Keratinocyte (primary cell): ENCODE results near the gene CCNB1IP1. TPM values are rescaled to one million over a fixed set of nuclear protein-coding genes. Genes with fewer than 3 reads are reported as not detected.
"Not testable (repeated sequence)": the region's sequence is repeated elsewhere in the genome, so short reads cannot be mapped to it uniquely, and the experiment has no call there.

Experiments used
- DNase-seq: peaks from one replicate; pipeline ENCODE4 v3.0.0-alpha.2; 2011; ENCODE audit warnings: low read depth, missing footprints, low spot score
- FAIRE-seq: peaks from 2 replicates; lab custom pipeline; 2011; peaks lifted over from hg19 to GRCh38; lab: Jason Lieb, UNC
- H2AFZ ChIP-seq: 2 replicates; pipeline ENCODE4 v1.6.0; 2012; ENCODE audit warnings: low read length, control low read depth, inconsistent platforms; ENCODE audit not compliant: control insufficient read depth
- H3K27ac ChIP-seq: 2 replicates; pipeline ENCODE4 v1.5.1; 2011; ENCODE audit warnings: low read length; ENCODE audit not compliant: control insufficient read depth, insufficient read depth
- H3K27me3 ChIP-seq: 3 replicates; pipeline ENCODE4 v1.6.0; 2011; ENCODE audit warnings: low read length; ENCODE audit not compliant: control insufficient read depth, insufficient read depth; ENCODE audit errors: extremely low read depth
- H3K36me3 ChIP-seq, 2 experiments: 2 replicates in 1 of 2; 3 replicates in 1 of 2; pipeline ENCODE4 v1.5.1; 2011; ENCODE audit warnings: low read length in 2 of 2, mild to moderate bottlenecking in 1 of 2; ENCODE audit not compliant: control insufficient read depth in 2 of 2, insufficient read depth in 2 of 2; ENCODE audit errors: extremely low read depth in 1 of 2
- H3K4me1 ChIP-seq: 3 replicates; pipeline ENCODE4 v1.5.1; 2011; ENCODE audit warnings: low read length; ENCODE audit not compliant: control insufficient read depth, insufficient read depth; ENCODE audit errors: extremely low read depth
- H3K4me2 ChIP-seq: 3 replicates; pipeline ENCODE4 v1.6.0; 2011; ENCODE audit warnings: low read depth, low read length; ENCODE audit not compliant: control insufficient read depth, insufficient read depth; ENCODE audit errors: extremely low read depth
- H3K4me3 ChIP-seq, 3 experiments: fragments of 200-600 bp in 1 of 3; sonication (generic) in 1 of 3; 2 replicates in 2 of 3; 3 replicates in 1 of 3; pipeline ENCODE4 v1.5.1; 2011 to 2016; ENCODE audit warnings: low read length in 3 of 3, mild to moderate bottlenecking in 3 of 3, control low read depth in 2 of 3, inconsistent platforms in 1 of 3, low read depth in 1 of 3, mixed read lengths in 1 of 3, mixed run types in 1 of 3, moderate library complexity in 1 of 3; ENCODE audit not compliant: control insufficient read depth in 2 of 3, insufficient read depth in 2 of 3; ENCODE audit errors: extremely low read depth in 1 of 3
- H3K79me2 ChIP-seq: 2 replicates; pipeline ENCODE4 v1.6.0; 2012; ENCODE audit warnings: low read length; ENCODE audit not compliant: control insufficient read depth, insufficient read depth
- H3K9ac ChIP-seq: 3 replicates; pipeline ENCODE4 v1.6.0; 2011; ENCODE audit warnings: low read length; ENCODE audit not compliant: control insufficient read depth, insufficient read depth; ENCODE audit errors: extremely low read depth
- H3K9me1 ChIP-seq: 3 replicates; pipeline ENCODE4 v1.6.0; 2011; ENCODE audit warnings: low read length; ENCODE audit not compliant: control insufficient read depth, insufficient read depth; ENCODE audit errors: extremely low read depth
- H3K9me3 ChIP-seq: 2 replicates; pipeline ENCODE4 v1.5.1; 2012; ENCODE audit warnings: low read depth, low read length; ENCODE audit not compliant: control insufficient read depth
- H4K20me1 ChIP-seq: 3 replicates; pipeline ENCODE4 v1.6.0; 2011; ENCODE audit warnings: low read length; ENCODE audit not compliant: control insufficient read depth, insufficient read depth; ENCODE audit errors: extremely low read depth
- EZH2 ChIP-seq: IDR thresholded peaks from one replicate; pipeline ENCODE4 v1.6.1; 2012; ENCODE audit warnings: inconsistent platforms, mild to moderate bottlenecking, low read length, moderate library complexity
- dilution Hi-C: fragments of 300-500 bp; cut with MboI; formaldehyde crosslinking; loops from one replicate; pipeline ENCODE4 v1.7.0; 2020; ENCODE audit warnings: low sequenced_read_pairs; ENCODE audit not compliant: extremely low pct_ligation_motif_present
- polyA plus RNA-seq, 5 experiments: library from polyadenylated mRNA; depleted of rRNA in 3 of 5; stranded (reverse) in 3 of 5; stranded (forward) in 1 of 5; unstranded in 1 of 5; fragments of >200 nt; gene quantifications; 1 replicate in 1 of 5; 2 replicates in 3 of 5; 3 replicates in 1 of 5; pipeline versions ENCODE4 v1.2.1 to v1.2.3, GENCODE V29; 2011 to 2012; ENCODE audit warnings: missing spikeins in 2 of 5, low read depth in 1 of 5, low replicate concordance in 1 of 5
- small RNA-seq, 3 experiments: library from RNA; depleted of rRNA; stranded (forward); fragments of <200 nt; gene quantifications; one replicate each; pipeline ENCODE3, GENCODE V24; 2012; ENCODE audit warnings: low read depth in 3 of 3, low replicate concordance in 1 of 3; ENCODE audit not compliant: insufficient read length in 3 of 3
- TF ChIP-seq, protein P1 (sequence below), 3 experiments: IDR thresholded peaks in 1 of 3; conservative IDR thresholded peaks in 1 of 3; optimal IDR thresholded peaks in 1 of 3; 2 replicates in 2 of 3; 3 replicates in 1 of 3; pipeline versions ENCODE3 to v1.5.1; 2011; ENCODE audit warnings: low read length in 3 of 3, mild to moderate bottlenecking in 3 of 3, moderate library complexity in 2 of 3, control low read depth in 1 of 3, inconsistent platforms in 1 of 3; ENCODE audit not compliant: insufficient read depth in 2 of 3; ENCODE audit errors: extremely low read depth in 1 of 3

The CCNB1IP1 gene
- polyA plus RNA-seq, 1 donor (not counting 4 experiments of a cell fraction or from before 2014, with no cell fraction given), result 65.8 TPM

DNA sequence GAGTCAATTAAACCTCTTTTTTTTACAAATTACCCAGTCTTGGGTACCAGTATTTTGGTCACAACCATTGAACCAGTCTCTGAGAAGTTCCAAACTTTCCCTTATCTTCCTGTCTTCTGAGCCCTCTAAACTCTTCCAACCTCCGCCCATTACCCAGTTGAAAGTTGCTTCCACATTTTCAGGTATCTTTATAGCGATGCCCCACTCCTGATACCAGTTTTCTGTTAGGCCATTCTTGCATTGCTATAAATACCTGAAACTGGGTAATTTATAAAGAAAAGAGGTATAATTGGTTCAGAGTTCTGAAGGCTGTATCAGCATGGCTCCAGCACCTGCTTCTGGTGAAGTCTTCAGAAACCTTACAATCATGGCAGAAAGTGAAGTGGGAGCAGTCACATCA lies 59.0 kb downstream of the CCNB1IP1 start:
- no peaks in the 10 kb centered on the region for H3K4me1 ChIP-seq
- no peak overlapping the region for H3K27ac ChIP-seq
- peaks cover 2% of the 10 kb centered on the region for H3K9me3 ChIP-seq
- no peaks in the 10 kb centered on the region for H4K20me1 ChIP-seq
- H3K4me2 ChIP-seq, result no peak overlapping the region
- no peak overlapping the region for H3K9ac ChIP-seq
- H3K79me2 ChIP-seq, result no peaks in the 10 kb centered on the region
- no peaks in the 10 kb centered on the region for H3K36me3 ChIP-seq
- no peak overlapping the region for H2AFZ ChIP-seq
- no peaks in the 10 kb centered on the region for H3K27me3 ChIP-seq
- no peak for TF ChIP-seq EZH2
- TF ChIP-seq, protein P1, sequence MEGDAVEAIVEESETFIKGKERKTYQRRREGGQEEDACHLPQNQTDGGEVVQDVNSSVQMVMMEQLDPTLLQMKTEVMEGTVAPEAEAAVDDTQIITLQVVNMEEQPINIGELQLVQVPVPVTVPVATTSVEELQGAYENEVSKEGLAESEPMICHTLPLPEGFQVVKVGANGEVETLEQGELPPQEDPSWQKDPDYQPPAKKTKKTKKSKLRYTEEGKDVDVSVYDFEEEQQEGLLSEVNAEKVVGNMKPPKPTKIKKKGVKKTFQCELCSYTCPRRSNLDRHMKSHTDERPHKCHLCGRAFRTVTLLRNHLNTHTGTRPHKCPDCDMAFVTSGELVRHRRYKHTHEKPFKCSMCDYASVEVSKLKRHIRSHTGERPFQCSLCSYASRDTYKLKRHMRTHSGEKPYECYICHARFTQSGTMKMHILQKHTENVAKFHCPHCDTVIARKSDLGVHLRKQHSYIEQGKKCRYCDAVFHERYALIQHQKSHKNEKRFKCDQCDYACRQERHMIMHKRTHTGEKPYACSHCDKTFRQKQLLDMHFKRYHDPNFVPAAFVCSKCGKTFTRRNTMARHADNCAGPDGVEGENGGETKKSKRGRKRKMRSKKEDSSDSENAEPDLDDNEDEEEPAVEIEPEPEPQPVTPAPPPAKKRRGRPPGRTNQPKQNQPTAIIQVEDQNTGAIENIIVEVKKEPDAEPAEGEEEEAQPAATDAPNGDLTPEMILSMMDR (optimal IDR thresholded peaks at IDR 0.05 in 1 of 3, IDR thresholded peaks at IDR 0.05 in 1 of 3, conservative IDR thresholded peaks at IDR 0.05 in 1 of 3; ENCODE audit: extremely low read depth in 1 of 3, insufficient read depth in 2 of 3, low read length in 3 of 3), result no peak
- no peaks in the 10 kb centered on the region for H3K9me1 ChIP-seq
- dilution Hi-C loops, result no loop called here
- FAIRE-seq, result no peak
- H3K4me3 ChIP-seq, result no peak overlapping the region
- no peak for DNase-seq

DNA sequence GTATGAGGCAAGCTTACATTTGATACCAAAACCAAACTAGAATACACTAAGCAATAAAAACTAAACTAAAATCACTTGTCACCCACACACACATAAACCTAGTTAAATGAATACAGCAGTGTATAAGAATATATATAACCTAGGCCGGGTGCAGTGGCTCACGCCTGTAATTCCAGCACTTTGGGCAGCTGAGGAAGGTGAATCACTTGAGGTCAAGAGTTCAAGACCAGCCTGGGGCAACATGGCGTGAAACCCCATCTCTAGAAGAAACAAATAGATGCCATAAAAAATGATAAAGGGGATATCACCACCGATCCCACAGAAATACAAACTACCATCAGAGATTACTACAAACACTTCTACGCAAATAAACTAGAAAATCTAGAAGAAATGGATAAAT lies 68.7 kb downstream of the CCNB1IP1 start:
- H3K36me3 ChIP-seq, H3K9me3 ChIP-seq, H2AFZ ChIP-seq, H3K9me1 ChIP-seq, H3K27ac ChIP-seq, DNase-seq, FAIRE-seq, dilution Hi-C loops, H4K20me1 ChIP-seq, H3K4me3 ChIP-seq, H3K79me2 ChIP-seq, H3K27me3 ChIP-seq, H3K9ac ChIP-seq, H3K4me2 ChIP-seq: not testable (repeated sequence)
- H3K4me1 ChIP-seq, result peaks cover 26% of the 10 kb centered on the region

DNA sequence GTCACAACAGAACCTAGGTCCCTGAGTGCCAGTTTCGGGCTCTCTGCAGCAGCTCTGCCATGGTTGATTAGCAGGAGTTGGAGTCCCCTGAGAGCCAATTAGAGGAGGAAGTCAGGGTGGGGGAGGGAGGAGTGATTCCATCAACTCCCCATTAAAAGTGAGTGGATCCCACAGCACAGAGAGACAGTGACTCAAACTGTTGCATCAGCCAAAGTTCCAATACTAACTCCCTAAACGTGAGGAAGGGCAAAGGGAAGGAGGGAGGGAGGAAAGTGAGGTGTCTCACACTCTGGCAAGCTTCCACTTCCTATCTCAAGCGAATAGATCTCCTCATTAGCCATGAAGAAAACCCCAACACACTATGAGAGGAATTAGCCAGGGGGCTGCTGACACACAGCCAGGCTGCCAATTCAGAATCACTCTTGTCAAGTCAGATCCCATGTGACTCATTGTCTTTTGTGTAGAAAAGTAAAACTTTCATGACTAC lies 70.4 kb downstream of the CCNB1IP1 start:
- Histone ChIP-seq H3K9ac (peak overlapping the region; percentile 29), H3K4me3 (peak overlapping the region in 1 of 3 experiments; percentile 12), H3K79me2 (no peaks in the 10 kb centered on the region), H3K9me1 (no peaks in the 10 kb centered on the region), H3K27me3 (no peaks in the 10 kb centered on the region), H3K9me3 (no peaks in the 10 kb centered on the region), H3K4me2 (peak overlapping the region; percentile 39), H3K27ac (peak overlapping the region; percentile 76), H3K4me1 (peaks cover 26% of the 10 kb centered on the region), H2AFZ (peak overlapping the region; percentile 66), H3K36me3 (no peaks in the 10 kb centered on the region), H4K20me1 (no peaks in the 10 kb centered on the region)
- FAIRE-seq, result peak; percentile 95
- dilution Hi-C loops, result no loop called here
- DNase-seq, result peak; percentile 89
- TF ChIP-seq EZH2, result no peak

Small RNA genes within 50 kb of the gene (small RNA-seq; reads per million reads assigned to genes)
- gene SNORA79B (0 to 1.8 (median 0.40) reads per million in 3 experiments), gene SNORD126 (5.3 to 267 (median 162) reads per million in 3 experiments)

Other genes starting within 250 kb of the CCNB1IP1 start
- not detected in 3 replicates for gene OR4K17, start 222.5 kb downstream of the CCNB1IP1 start, polyA plus RNA-seq
- gene OR4N5, start 194.5 kb downstream of the CCNB1IP1 start, polyA plus RNA-seq, result not detected in 3 replicates
- gene OR11G2, start 142.4 kb downstream of the CCNB1IP1 start, polyA plus RNA-seq, result not detected in 3 replicates
- not detected in 3 replicates for gene OR11H6, start 109.6 kb downstream of the CCNB1IP1 start, polyA plus RNA-seq
- not detected in 3 replicates for gene OR11H7, start 104.3 kb downstream of the CCNB1IP1 start, polyA plus RNA-seq
- gene OR11H4, start 94.0 kb downstream of the CCNB1IP1 start, polyA plus RNA-seq, result not detected in 3 replicates
- 13.7 to 19.2 TPM (median 13.9 TPM) in 3 replicates for gene TTC5, start 27.3 kb downstream of the CCNB1IP1 start, polyA plus RNA-seq
- 13.8 to 24.7 TPM (median 24.1 TPM) in 3 replicates for gene PARP2, start 10.4 kb upstream of the CCNB1IP1 start, polyA plus RNA-seq
- 12.5 to 16.6 TPM (median 12.8 TPM) in 3 replicates for gene TEP1, start 80.2 kb upstream of the CCNB1IP1 start, polyA plus RNA-seq
- not detected in 3 replicates for gene KLHL33, start 102.9 kb upstream of the CCNB1IP1 start, polyA plus RNA-seq
- 28.8 to 36.6 TPM (median 34.5 TPM) in 3 replicates for gene OSGEP, start 121.5 kb upstream of the CCNB1IP1 start, polyA plus RNA-seq
- gene APEX1, start 121.9 kb upstream of the CCNB1IP1 start, polyA plus RNA-seq, result 211 to 234 TPM (median 212 TPM) in 3 replicates
- 34.4 to 37.5 TPM (median 35.6 TPM) in 3 replicates for gene PIP4P1, start 128.2 kb upstream of the CCNB1IP1 start, polyA plus RNA-seq
- 227 to 325 TPM (median 243 TPM) in 3 replicates for gene PNP, start 136.1 kb upstream of the CCNB1IP1 start, polyA plus RNA-seq
- not detected in 3 replicates for gene RNASE10, start 172.3 kb upstream of the CCNB1IP1 start, polyA plus RNA-seq
- gene RNASE9, start 227.8 kb upstream of the CCNB1IP1 start, polyA plus RNA-seq, result not detected in 3 replicates